NT2/D1 (cell line): ENCODE results near the gene YY1.
A peak's percentile ranks its signal among the peaks of the same experiment; 100 is the strongest.

Experiments
- DNase-seq: peaks from one replicate; pipeline ENCODE4 v3.0.0-alpha.2; 2011; ENCODE audit warnings: low read depth, low spot score
- H3K27me3 ChIP-seq: 2 replicates; pipeline ENCODE4 v1.6.0; 2011; ENCODE audit warnings: mild to moderate bottlenecking; ENCODE audit not compliant: insufficient read length, insufficient read depth
- H3K36me3 ChIP-seq: 2 replicates; pipeline ENCODE4 v1.6.1; 2011; ENCODE audit warnings: mild to moderate bottlenecking, low read length, mixed read lengths; ENCODE audit not compliant: insufficient read depth, insufficient read length
- H3K4me1 ChIP-seq: 2 replicates; pipeline ENCODE4 v1.5.1; 2011; ENCODE audit not compliant: insufficient read depth, insufficient read length
- H3K4me3 ChIP-seq: 2 replicates; pipeline ENCODE4 v1.5.1; 2011; ENCODE audit warnings: low read depth; ENCODE audit not compliant: insufficient read length
- H3K9ac ChIP-seq: 2 replicates; pipeline ENCODE4 v1.6.0; 2011; ENCODE audit warnings: low read depth; ENCODE audit not compliant: insufficient read length
- H3K9me3 ChIP-seq: 2 replicates; pipeline ENCODE4 v1.5.1; 2011; ENCODE audit warnings: mild to moderate bottlenecking, low read length; ENCODE audit not compliant: insufficient read depth
- SUZ12 ChIP-seq: IDR thresholded peaks from 2 replicates; pipeline ENCODE4 v1.6.1; 2011; ENCODE audit not compliant: insufficient read length, insufficient read depth; ENCODE audit errors: extremely low read depth
- YY1 ChIP-seq: IDR thresholded peaks from 2 replicates; pipeline ENCODE4 v1.6.1; 2011; ENCODE audit not compliant: insufficient read length, insufficient read depth
- ZNF274 ChIP-seq: IDR thresholded peaks from 2 replicates; pipeline ENCODE4 v1.6.1; 2011; ENCODE audit warnings: mild to moderate bottlenecking, low read depth, low read length

Gene YY1

DNA sequence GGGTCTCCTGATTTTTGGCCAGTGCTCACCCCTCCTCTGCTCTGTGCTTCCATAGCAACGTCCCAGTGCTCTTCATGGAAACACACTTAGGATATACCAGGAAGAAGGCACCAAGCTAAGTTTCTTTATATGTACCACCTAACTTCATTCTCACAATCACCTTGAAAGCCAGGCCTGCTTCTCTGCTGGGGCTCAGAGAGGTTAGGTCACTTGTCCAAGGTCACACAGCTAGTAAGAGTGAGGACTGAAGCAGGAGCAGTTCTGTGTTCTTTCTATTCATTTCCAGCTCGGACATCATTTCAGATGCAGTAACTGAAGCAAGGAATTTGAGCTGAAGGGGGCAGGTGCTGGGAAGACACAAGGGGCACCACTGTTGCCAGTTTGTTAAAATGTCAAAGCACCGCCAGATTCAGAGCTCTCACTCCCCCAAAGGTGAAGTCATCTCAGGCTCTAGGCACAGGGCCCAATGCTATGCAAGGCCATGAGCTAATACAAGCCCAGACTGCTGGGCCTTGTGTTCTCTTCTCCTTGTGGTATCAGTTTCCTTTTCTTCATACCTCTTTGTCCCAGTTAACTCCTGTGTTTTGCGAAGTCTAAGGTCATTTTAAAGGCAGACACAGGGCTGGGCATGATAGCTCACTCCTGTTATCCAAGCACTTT, 19.7 kb upstream of the YY1 start:
- Histone ChIP-seq H3K4me3 (no peak overlapping the region), H3K9ac (no peak overlapping the region)
- TF ChIP-seq YY1 (no peak), SUZ12 (no peak), ZNF274 (no peak)

DNA sequence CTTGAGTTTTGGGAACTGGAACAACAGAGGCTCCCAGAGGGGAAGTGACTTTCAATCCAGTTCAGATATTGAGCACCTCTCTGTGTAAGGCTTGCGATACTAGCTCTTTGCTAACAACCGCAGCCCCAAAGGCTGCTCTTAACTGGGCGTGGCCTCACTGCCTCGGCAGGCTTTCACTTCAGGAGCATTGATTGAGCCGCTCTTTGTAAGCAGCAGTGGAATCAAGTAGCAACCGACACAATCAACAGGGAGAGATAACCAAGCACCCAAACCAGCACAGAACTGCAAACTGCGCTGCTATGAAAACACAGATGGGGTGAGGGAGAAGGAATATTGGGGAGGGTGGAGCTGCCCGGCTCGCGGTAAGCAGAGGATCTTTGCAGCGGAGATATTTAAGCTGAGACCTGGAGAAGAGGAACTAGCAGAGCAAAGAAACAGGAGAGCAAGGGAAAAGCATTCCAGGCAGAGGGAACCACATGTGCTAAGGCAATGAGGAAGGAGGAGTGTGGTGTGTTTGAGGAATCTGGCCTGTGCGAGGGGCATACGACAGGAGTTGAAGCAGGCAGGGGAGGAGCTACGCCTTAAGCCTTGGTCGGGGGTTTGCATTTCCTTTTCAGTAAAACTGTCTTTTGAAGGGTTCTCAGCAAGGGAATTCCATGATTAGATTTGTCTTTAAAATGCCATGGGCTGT, 17.3 kb upstream of the YY1 start:
- peak overlapping the region; percentile 79 for H3K9ac ChIP-seq
- no peaks in the 10 kb centered on the region for H3K27me3 ChIP-seq
- peak overlapping the region; percentile 42 for H3K4me3 ChIP-seq
- H3K9me3 ChIP-seq = no peaks in the 10 kb centered on the region
- H3K4me1 ChIP-seq = peaks cover 20% of the 10 kb centered on the region
- TF ChIP-seq ZNF274 (no peak), SUZ12 (no peak), YY1 (no peak)
- H3K36me3 ChIP-seq = peaks cover 2% of the 10 kb centered on the region
- no peak for DNase-seq

More for the DNA sequence above, 19.7 kb upstream of the YY1 start:
- Histone ChIP-seq H3K36me3 (peaks cover 2% of the 10 kb centered on the region), H3K4me1 (peaks cover 23% of the 10 kb centered on the region), H3K27me3 (no peaks in the 10 kb centered on the region), H3K9me3 (no peaks in the 10 kb centered on the region)
- no peak for DNase-seq

GRCh38 chr14:100222224-100223093, 16.5 kb upstream of the YY1 start:
- Histone ChIP-seq H3K9ac (peak overlapping the region; percentile 79), H3K27me3 (no peaks in the 10 kb centered on the region), H3K4me3 (peak overlapping the region; percentile 42), H3K9me3 (no peaks in the 10 kb centered on the region), H3K36me3 (peaks cover 2% of the 10 kb centered on the region), H3K4me1 (peaks cover 20% of the 10 kb centered on the region)
- DNase-seq = no peak
- TF ChIP-seq SUZ12 (no peak), YY1 (no peak), ZNF274 (no peak)

DNA sequence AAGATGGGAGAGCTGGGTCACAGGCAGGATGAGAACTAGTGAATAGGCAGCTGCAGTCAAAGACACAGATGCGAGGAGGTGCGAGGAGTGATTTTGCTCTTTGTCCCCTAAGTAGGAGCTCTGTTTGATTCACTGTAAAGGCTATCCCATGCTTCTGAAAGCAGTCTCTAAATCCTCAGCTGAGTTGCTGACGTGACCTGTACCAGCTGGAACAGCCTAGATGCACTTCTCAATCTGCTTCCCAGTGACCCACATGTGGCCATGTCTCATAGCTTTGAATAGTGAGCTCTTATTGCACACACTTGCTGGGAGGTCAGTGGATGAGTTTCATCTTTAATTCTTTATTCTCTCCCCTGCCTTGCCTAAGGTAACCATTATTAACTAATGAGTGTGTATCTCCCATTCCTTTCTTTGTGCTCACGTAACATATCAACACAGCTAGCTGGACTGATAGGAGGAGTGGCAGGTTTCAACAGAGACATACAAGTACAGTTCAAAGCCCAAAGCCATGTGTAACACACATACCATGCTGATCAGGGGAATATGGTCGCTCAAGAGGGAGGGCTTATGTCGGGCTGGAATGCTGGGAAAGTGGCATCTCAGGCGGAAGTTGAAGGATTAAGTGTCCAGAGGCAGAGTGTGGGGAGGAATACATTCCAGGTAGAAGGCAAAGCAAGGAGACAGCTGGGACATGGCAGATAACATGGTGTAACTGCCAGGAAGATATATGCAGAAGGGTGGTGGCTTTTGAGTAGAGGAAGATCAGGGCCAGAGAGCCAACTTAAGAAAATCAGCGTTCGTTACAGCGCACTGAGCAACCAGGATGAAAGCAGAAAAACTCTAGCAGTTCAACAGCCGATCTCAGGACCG, 15.4 kb upstream of the YY1 start:
- DNase-seq = no peak
- Histone ChIP-seq H3K4me3 (no peak overlapping the region), H3K36me3 (peaks cover 3% of the 10 kb centered on the region), H3K9ac (no peak overlapping the region), H3K9me3 (no peaks in the 10 kb centered on the region), H3K4me1 (peaks cover 20% of the 10 kb centered on the region), H3K27me3 (no peaks in the 10 kb centered on the region)
- TF ChIP-seq ZNF274 (no peak), SUZ12 (no peak), YY1 (no peak)

- no peaks in the 10 kb centered on the region for H3K9me3 ChIP-seq
- TF ChIP-seq YY1 (no peak), SUZ12 (no peak), ZNF274 (no peak)
- H3K36me3 ChIP-seq = peaks cover 10% of the 10 kb centered on the region
- DNase-seq = no peak
- no peak overlapping the region for H3K4me3 ChIP-seq
- H3K9ac ChIP-seq = no peak overlapping the region
- peaks cover 20% of the 10 kb centered on the region for H3K4me1 ChIP-seq
- no peaks in the 10 kb centered on the region for H3K27me3 ChIP-seq
These were observed 14.6 kb upstream of the YY1 start for GRCh38 chr14:100224229-100224866.

DNA sequence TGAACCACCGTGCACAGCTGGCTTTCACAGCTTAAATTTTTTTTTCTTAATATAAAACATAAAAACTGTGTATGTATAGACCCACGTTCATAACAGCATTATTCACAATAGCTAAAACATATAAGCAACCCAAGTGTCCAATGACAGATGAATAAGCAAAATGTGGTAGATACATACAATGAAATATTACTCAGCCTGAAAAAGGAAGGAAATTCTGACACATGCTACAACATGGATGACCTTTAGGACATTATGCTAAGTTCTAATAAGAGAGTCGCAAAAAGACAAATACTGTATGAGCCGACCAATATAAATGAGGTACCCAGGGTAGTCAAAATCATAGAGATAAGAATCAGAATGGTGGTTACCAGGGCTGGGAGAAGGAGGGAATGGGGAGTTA, 13.8 kb upstream of the YY1 start:
- Histone ChIP-seq H3K27me3 (no peaks in the 10 kb centered on the region), H3K4me1 (peaks cover 20% of the 10 kb centered on the region), H3K9me3 (no peaks in the 10 kb centered on the region), H3K36me3 (peaks cover 15% of the 10 kb centered on the region), H3K9ac (no peak overlapping the region), H3K4me3 (no peak overlapping the region)
- DNase-seq = no peak
- TF ChIP-seq SUZ12 (no peak), YY1 (no peak), ZNF274 (no peak)
